SU-DHL-6 (cell line): Measurements from ENCODE around the gene SORCS2.

Experiments used
- EZH2phosphoT487 ChIP-seq: fragments of 200-600 bp; sonication (generic), shearing (Covaris generic); conservative IDR thresholded peaks from 2 replicates; pipeline ENCODE4 v1.6.1; 2018; ENCODE audit warnings: mild to moderate bottlenecking, antibody characterized with exemption, low read length, moderate library complexity, mixed read lengths
- TF ChIP-seq, protein P1 (sequence below): fragments of 200-600 bp; sonication (generic); IDR thresholded peaks from one replicate; pipeline ENCODE4 v1.5.1; 2017; ENCODE audit warnings: antibody characterized with exemption, mild to moderate bottlenecking, low read length, moderate library complexity; ENCODE audit not compliant: insufficient read depth, poor library complexity, severe bottlenecking

DNA sequence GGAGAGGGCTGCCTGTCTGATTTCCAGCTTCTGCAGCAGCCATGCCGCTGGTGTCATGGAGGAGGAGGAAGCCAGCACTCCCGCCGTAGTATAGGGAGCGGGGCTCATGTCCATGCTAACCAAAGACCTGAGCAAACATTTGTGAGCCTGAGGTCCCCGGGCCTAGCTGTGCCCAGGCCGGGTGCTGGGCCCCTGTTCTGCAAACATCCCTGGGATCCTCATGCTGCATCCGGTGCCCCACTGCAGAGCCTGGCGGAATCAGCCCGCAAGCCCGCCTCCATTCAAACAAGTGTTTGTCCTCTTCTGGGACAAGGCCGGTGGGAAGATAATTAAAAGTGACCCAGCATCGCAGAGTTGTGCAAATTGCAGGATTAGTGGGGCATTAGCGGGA lies 106.3 kb downstream of the SORCS2 start:
- TF ChIP-seq, protein P1, sequence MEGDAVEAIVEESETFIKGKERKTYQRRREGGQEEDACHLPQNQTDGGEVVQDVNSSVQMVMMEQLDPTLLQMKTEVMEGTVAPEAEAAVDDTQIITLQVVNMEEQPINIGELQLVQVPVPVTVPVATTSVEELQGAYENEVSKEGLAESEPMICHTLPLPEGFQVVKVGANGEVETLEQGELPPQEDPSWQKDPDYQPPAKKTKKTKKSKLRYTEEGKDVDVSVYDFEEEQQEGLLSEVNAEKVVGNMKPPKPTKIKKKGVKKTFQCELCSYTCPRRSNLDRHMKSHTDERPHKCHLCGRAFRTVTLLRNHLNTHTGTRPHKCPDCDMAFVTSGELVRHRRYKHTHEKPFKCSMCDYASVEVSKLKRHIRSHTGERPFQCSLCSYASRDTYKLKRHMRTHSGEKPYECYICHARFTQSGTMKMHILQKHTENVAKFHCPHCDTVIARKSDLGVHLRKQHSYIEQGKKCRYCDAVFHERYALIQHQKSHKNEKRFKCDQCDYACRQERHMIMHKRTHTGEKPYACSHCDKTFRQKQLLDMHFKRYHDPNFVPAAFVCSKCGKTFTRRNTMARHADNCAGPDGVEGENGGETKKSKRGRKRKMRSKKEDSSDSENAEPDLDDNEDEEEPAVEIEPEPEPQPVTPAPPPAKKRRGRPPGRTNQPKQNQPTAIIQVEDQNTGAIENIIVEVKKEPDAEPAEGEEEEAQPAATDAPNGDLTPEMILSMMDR: no peak
- no peak for TF ChIP-seq EZH2phosphoT487
